ENCODE measurements around the gene EXOC6B.
"Not testable (repeated sequence)": the region's sequence is repeated elsewhere in the genome, so short reads cannot be mapped to it uniquely, and the experiment has no call there.

EXOC6B gene

GRCh38 chr2:72674982-72675915 is 150.6 kb downstream of the EXOC6B start:
- DNase-seq, result no peak

- no peak for DNase-seq
Observed at GRCh38 chr2:72673279-72673678, 152.6 kb downstream of the EXOC6B start.

- no peak for DNase-seq
Observed at GRCh38 chr2:72669121-72669520, 156.7 kb downstream of the EXOC6B start.

- no peak for DNase-seq
Observed at GRCh38 chr2:72668647-72669046, 157.2 kb downstream of the EXOC6B start.

GRCh38 chr2:72665448-72665847 is 160.4 kb downstream of the EXOC6B start:
- DNase-seq, result no peak

- DNase-seq, result no peak
Observed at GRCh38 chr2:72661985-72662384, 163.8 kb downstream of the EXOC6B start.

- DNase-seq, result no peak
Observed at GRCh38 chr2:72649810-72650209, 176.0 kb downstream of the EXOC6B start.

- DNase-seq, result not testable (repeated sequence)
Observed at GRCh38 chr2:72641221-72641620, 184.6 kb downstream of the EXOC6B start.

GRCh38 chr2:72638600-72639211 is 187.1 kb downstream of the EXOC6B start:
- DNase-seq, result no peak

- DNase-seq, result no peak
Observed at GRCh38 chr2:72636210-72636609, 189.6 kb downstream of the EXOC6B start.

- no peak for DNase-seq
Observed at GRCh38 chr2:72630767-72631166, 195.1 kb downstream of the EXOC6B start.

- DNase-seq, result no peak
Observed at GRCh38 chr2:72629062-72629461, 196.8 kb downstream of the EXOC6B start.

- DNase-seq, result no peak
Observed at GRCh38 chr2:72627083-72627482, 198.8 kb downstream of the EXOC6B start.

GRCh38 chr2:72625366-72625765 is 200.5 kb downstream of the EXOC6B start:
- DNase-seq, result no peak

GRCh38 chr2:72623481-72623880 is 202.4 kb downstream of the EXOC6B start:
- no peak for DNase-seq

GRCh38 chr2:72619626-72620025 is 206.2 kb downstream of the EXOC6B start:
- DNase-seq, result no peak

- DNase-seq, result no peak
Observed at GRCh38 chr2:72613931-72614330, 211.9 kb downstream of the EXOC6B start.

GRCh38 chr2:72612614-72613160 is 213.1 kb downstream of the EXOC6B start:
- DNase-seq, result no peak

- DNase-seq, result no peak
Observed at GRCh38 chr2:72607189-72607588, 218.6 kb downstream of the EXOC6B start.

- peak; percentile 7 for DNase-seq
Observed at GRCh38 chr2:72605836-72606442, 219.9 kb downstream of the EXOC6B start.

GRCh38 chr2:72604468-72604867 is 221.4 kb downstream of the EXOC6B start:
- DNase-seq, result no peak

- DNase-seq, result no peak
Observed at GRCh38 chr2:72603481-72603880, 222.4 kb downstream of the EXOC6B start.

- no peak for DNase-seq
Observed at GRCh38 chr2:72602711-72603110, 223.1 kb downstream of the EXOC6B start.

GRCh38 chr2:72602095-72602494 is 223.7 kb downstream of the EXOC6B start:
- no peak for DNase-seq
